Measurements from ENCODE around the gene INTS2.
A peak's percentile ranks its signal among the peaks of the same experiment; 100 is the strongest.
"Not testable (repeated sequence)": the region's sequence is repeated elsewhere in the genome, so short reads cannot be mapped to it uniquely, and the experiment has no call there.

Gene INTS2, protein sequence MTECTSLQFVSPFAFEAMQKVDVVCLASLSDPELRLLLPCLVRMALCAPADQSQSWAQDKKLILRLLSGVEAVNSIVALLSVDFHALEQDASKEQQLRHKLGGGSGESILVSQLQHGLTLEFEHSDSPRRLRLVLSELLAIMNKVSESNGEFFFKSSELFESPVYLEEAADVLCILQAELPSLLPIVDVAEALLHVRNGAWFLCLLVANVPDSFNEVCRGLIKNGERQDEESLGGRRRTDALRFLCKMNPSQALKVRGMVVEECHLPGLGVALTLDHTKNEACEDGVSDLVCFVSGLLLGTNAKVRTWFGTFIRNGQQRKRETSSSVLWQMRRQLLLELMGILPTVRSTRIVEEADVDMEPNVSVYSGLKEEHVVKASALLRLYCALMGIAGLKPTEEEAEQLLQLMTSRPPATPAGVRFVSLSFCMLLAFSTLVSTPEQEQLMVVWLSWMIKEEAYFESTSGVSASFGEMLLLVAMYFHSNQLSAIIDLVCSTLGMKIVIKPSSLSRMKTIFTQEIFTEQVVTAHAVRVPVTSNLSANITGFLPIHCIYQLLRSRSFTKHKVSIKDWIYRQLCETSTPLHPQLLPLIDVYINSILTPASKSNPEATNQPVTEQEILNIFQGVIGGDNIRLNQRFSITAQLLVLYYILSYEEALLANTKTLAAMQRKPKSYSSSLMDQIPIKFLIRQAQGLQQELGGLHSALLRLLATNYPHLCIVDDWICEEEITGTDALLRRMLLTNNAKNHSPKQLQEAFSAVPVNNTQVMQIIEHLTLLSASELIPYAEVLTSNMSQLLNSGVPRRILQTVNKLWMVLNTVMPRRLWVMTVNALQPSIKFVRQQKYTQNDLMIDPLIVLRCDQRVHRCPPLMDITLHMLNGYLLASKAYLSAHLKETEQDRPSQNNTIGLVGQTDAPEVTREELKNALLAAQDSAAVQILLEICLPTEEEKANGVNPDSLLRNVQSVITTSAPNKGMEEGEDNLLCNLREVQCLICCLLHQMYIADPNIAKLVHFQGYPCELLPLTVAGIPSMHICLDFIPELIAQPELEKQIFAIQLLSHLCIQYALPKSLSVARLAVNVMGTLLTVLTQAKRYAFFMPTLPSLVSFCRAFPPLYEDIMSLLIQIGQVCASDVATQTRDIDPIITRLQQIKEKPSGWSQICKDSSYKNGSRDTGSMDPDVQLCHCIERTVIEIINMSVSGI

DNA sequence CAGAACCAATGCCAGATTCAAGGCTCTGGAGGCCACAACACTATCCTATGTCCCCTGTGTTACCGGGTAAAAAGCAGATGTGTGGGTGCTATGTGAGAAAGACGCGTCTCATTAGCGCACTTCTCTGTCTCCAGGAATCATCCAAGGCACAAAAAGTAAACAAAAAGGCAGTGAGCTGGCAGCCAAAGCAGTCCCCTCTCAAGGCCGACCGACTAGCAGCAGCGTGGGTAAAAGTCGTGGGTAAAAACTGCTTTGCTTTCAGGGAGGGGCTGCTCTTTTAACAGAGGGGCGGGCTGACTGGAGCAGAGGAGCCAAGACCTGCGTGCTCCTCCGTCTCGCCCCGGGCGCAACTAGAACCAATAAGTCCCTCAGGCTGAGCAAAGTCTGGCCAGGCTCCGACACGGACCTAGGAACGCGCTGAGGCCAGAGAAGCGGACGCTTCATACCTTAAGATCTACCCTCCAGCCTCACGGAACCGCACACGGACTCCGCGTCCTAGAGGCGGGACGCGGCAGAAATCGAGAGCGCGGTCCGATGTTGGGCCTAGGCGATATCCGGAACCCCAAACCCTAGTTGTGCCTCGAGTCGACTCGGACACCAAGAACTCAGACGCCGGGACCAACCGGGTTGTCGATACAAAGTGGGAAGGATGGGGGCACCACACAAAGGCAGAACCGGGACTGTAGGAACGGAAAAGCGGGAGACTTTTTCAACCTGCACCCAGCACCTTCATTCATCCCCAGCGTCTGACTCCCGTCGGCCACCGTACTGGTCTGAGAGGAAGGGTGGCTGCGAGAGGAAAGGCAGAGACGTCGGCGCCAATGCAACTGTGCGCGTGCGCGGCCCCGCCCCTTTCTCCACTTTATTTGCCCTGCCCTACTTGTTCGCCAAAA, at the start of gene INTS2:
Gene INTS2 (minus strand): TSS at position 775 of the 893 bp plus-strand sequence. CDS start 1,338 bp downstream, outside the sequence.
- peak; percentile 96 for DNase-seq (ENCODE audit: low spot score)

DNA sequence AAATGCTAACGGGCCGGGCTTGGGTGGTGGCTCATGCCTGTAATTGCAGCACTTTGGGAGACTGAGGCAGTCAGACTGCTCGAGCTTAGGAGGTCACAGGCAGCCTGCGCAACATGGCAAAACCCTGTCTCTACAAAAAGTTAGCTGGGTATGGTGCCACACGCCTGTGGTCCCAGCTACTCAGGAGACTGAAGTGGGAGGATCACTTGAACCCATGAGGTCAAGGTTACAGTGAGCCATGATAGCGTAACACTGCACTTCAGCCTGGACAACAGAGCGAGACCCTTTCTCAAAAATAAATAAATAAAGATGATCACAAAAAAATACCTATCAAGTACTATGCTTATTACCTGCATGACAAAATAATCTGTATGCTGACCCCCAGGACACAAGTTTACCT, 46.3 kb upstream of the INTS2 start:
- DNase-seq (ENCODE audit: low spot score), result no peak

DNA sequence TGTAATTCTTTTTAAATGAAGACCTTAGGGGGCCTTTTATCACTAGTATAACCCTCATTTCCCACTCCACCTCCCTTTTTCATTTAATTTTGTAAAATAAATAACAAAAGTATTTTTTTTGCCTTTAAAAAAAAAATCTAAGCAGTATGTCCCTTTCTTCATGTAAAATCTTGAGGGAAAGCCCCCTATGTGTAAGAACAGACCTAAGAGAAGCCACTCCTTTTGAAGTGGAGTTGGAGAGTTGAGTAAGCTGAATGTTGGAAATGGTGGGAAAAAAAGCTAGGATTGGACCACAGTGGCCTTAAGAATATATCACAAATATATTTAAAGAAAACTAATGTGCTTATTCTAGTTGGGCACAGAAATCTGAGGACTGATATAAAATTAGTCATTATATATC, 44.5 kb upstream of the INTS2 start:
- no peak for DNase-seq (ENCODE audit: low spot score)

GRCh38 chr17:61970030-61970429, 42.2 kb upstream of the INTS2 start:
- DNase-seq (ENCODE audit: low spot score), result no peak

DNA sequence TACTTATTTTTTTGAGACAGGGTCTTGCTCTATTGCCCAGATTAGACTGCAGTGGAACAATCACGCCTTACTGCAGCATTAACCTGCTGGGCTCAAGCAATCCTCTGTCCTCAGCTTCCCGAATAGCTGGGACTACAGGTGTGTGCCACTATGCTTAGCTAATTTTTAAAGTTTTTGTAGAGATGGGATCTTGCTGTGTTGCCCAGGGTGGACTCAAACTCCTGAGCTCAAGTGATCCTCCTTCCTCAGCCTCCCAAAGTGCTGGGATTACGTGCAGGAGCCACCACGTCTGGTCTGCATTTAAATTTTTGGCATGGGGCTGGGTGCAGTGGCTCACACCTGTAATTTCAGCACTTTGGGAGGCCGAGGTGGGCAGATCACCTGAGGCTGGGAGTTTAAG, 41.0 kb upstream of the INTS2 start:
- no peak for DNase-seq (ENCODE audit: low spot score)

DNA sequence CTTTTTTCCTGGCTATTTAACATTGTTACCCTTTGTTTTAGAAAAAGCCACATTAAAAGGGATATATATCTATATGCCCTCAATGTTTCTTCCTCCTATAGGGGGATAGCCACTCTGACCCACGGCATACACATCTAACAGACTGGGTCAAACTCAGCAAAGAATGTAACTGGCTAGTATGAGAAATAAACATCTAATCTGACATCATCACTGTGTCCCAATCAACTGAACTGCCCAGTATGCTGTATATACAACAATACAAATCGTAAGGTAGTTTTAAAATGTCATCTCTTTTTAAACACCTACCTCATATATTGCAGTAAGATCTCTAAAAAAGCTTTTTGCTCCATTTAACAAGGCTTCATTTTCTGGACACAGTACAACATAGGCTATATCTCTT, 39.9 kb upstream of the INTS2 start:
- no peak for DNase-seq (ENCODE audit: low spot score)

GRCh38 chr17:61966191-61966590, 38.4 kb upstream of the INTS2 start:
- no peak for DNase-seq (ENCODE audit: low spot score)

DNA sequence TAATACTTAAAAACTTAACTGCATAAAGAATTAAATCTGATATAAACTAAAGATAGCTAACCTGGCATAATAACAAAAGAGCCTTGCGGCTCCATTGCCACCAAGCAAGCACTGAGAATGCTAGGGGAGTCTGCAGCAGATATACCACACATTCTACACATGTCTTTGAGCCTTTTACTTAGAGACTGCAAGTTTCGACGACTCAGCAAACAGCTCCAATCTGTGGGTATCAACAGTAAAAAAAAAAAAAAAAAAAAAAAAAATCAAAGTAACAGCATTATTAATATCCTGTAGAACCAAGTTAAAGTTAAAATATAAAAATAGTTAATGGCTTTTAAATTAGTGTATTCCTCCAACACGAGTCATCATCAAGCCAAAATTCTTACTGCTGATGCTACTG, 27.8 kb upstream of the INTS2 start:
- DNase-seq (ENCODE audit: low spot score), result no peak

GRCh38 chr17:61947367-61948078, 19.7 kb upstream of the INTS2 start:
- DNase-seq (ENCODE audit: low spot score), result no peak

- no peak for DNase-seq (ENCODE audit: low spot score)
Measured at GRCh38 chr17:61946359-61946758, 18.6 kb upstream of the INTS2 start.

DNA sequence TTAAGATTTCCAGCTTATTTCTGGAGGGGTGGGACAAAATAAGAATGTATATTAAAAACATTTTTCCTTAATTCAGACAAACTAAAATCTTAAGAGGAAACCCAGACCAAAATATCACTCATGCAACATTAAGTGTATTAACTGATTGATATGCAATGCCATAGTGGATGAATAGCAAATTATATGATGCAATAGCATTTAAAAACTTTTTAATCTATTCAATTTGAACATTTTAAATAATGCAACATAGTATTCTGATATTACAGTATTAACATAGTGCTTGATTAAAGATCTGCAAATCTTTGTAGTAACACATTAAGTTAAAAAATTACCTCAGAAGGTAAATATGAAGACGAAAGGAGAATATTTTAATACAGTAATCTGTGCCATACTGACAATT, 15.3 kb upstream of the INTS2 start:
- DNase-seq (ENCODE audit: low spot score), result no peak

- DNase-seq (ENCODE audit: low spot score), result no peak
Measured at GRCh38 chr17:61942085-61942484, 14.3 kb upstream of the INTS2 start.

DNA sequence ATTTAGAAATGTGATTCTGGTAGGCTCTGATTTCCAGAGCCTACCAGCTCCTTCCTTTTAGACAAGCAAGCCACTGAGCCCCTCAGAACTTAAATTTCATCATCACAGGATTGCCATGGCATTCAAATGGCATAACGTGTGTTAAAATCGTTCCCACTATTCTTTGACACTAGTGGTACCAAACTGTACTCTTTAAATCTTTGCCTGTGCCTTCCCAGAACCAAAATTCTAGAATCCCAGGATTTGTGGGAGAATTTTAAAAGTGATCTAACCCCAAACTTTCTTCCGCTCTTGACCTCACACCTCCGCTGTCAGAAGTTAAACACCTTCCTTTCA, 287 bp upstream of the INTS2 start:
- no peak for DNase-seq (ENCODE audit: low spot score)

GRCh38 chr17:61926826-61927207, 965 bp downstream of the INTS2 start:
- DNase-seq (ENCODE audit: low spot score), result no peak

GRCh38 chr17:61915162-61915561, 12.6 kb downstream of the INTS2 start:
- DNase-seq (ENCODE audit: low spot score), result not testable (repeated sequence)

DNA sequence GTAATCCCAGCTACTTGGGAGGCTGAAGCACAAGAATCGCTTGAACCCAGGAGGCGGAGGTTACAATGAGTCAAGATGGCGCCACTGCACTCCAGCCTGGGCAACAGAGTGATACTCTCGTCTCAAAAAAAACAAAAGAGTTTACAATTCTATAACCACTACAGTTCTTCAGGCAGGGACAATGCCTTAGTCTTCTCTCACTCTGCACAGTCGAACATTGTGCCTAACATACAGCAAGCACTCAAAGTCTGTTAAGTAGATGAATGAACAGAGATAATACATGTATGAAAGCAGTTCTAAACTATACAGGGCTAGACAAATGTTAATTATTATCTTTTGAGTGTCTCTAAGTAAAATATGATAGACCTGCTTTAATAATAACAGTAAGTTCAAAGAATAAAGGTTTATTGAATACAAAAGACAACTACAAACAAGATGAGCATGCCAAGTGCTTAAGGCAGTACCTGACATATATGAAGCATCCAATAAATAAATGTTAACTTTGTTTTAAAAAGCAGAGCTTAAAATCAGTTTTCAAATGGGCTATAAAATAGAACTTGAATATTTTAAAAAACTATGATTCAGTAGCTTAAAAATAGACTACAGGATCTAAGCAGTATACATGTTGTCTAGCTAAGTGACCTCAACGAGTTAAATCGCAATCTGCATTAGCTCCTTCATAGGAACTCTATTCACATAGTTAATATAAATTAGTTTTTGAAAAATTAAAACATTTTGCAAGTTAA, 19.3 kb downstream of the INTS2 start:
- DNase-seq (ENCODE audit: low spot score), result no peak

DNA sequence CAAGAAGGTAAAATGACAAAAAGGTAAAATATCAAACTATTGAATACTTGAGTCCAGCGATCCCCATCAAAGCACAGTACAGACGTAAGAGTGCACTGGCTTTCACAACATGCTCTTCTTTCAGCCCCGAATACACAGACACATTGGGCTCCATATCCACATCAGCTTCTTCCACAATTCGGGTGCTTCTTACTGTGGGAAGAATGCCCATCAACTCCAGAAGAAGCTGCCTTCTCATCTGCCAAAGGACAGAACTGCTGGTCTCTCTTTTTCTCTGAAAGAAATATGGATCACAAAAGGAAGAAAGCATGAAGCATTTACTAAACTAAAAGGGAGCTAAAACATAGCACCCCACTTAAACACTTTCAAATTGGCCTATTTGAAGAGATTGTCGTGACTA, 20.4 kb downstream of the INTS2 start:
- no peak for DNase-seq (ENCODE audit: low spot score)

- no peak for DNase-seq (ENCODE audit: low spot score)
Measured at GRCh38 chr17:61904094-61904710, 23.6 kb downstream of the INTS2 start.

GRCh38 chr17:61903251-61903650, 24.5 kb downstream of the INTS2 start:
- DNase-seq (ENCODE audit: low spot score), result no peak

Data from iPS-NIHi11 (cell line).